Right renal pelvis (tissue), 4 donors: ENCODE measurements around the gene DBI. TPM values are rescaled to one million over a fixed set of nuclear protein-coding genes. Genes with fewer than 3 reads are reported as not detected.
A peak's percentile ranks its signal among the peaks of the same experiment; 100 is the strongest.

Experiments
- DNase-seq, 4 donors: peaks; one replicate each; pipeline ENCODE4 v3.0.0-alpha.2; 2013; ENCODE audit warnings: low read depth in 4 of 4, low spot score in 3 of 4, missing footprints in 1 of 4
- polyA plus RNA-seq, 4 donors: library from polyadenylated mRNA; unstranded; fragments of 120-200 nt; gene quantifications; one replicate each; pipeline ENCODE4 v1.2.1, GENCODE V29; 2013; ENCODE audit not compliant: insufficient read length in 4 of 4

Gene DBI
- 100 to 1,000 TPM; 211 to 262 (median 257) TPM for polyA plus RNA-seq

- DNase-seq: peak; percentile 86 to 91 (median 88)
These were observed at the start of gene DBI, which contains the start of gene C2orf76 for GRCh38 chr2:119366649-119367471. DBI (plus strand) TSS chr2:119366977; CDS start chr2:119367052, 75 bp downstream. C2orf76 (minus strand) TSS chr2:119366834; CDS start chr2:119339959, 26,875 bp downstream.

GRCh38 chr2:119317554-119317953, 49.2 kb upstream of the DBI start:
- no peak for DNase-seq

- DNase-seq: no peak
These were observed 47.2 kb upstream of the DBI start for GRCh38 chr2:119319593-119319992.

- DNase-seq: no peak
These were observed 43.3 kb upstream of the DBI start for GRCh38 chr2:119323459-119323858.

- no peak for DNase-seq
These were observed 42.0 kb upstream of the DBI start for GRCh38 chr2:119324685-119325270.

GRCh38 chr2:119326938-119327337, 39.8 kb upstream of the DBI start:
- no peak for DNase-seq

- DNase-seq: no peak
These were observed 39.3 kb upstream of the DBI start for GRCh38 chr2:119327431-119327830.

GRCh38 chr2:119332953-119333352, 33.8 kb upstream of the DBI start:
- no peak for DNase-seq

- DNase-seq: no peak
These were observed 33.4 kb upstream of the DBI start for GRCh38 chr2:119333360-119333759.

- no peak for DNase-seq
These were observed 32.9 kb upstream of the DBI start for GRCh38 chr2:119333833-119334232.

- no peak for DNase-seq
These were observed 29.0 kb upstream of the DBI start for GRCh38 chr2:119337749-119338148.

GRCh38 chr2:119338272-119338671, 28.5 kb upstream of the DBI start:
- no peak for DNase-seq

GRCh38 chr2:119338826-119339561, 27.8 kb upstream of the DBI start:
- DNase-seq: no peak

- DNase-seq: no peak
These were observed 27.2 kb upstream of the DBI start for GRCh38 chr2:119339562-119339923.

- DNase-seq: no peak
These were observed 25.1 kb upstream of the DBI start for GRCh38 chr2:119341684-119342083.

- no peak for DNase-seq
These were observed 17.5 kb upstream of the DBI start for GRCh38 chr2:119349289-119349688.

- DNase-seq: no peak
These were observed 16.3 kb upstream of the DBI start for GRCh38 chr2:119350311-119350998.

GRCh38 chr2:119352357-119352756, 14.4 kb upstream of the DBI start:
- DNase-seq: no peak

- no peak for DNase-seq
These were observed 11.9 kb upstream of the DBI start for GRCh38 chr2:119354860-119355259.

GRCh38 chr2:119359774-119360173, 7.0 kb upstream of the DBI start:
- no peak for DNase-seq

GRCh38 chr2:119360423-119360966, 6.3 kb upstream of the DBI start:
- no peak for DNase-seq
